PC-3 (cell line): ENCODE data around the gene MSH2. TPM values are rescaled to one million over a fixed set of nuclear protein-coding genes. Genes with fewer than 3 reads are reported as not detected.

Source experiments
- ATAC-seq: fragments of 200-7000 bp; cut with Tn5 transposase; 2 replicates; pipeline ENCODE4 v1.9.1; 2020; ENCODE audit warnings: mild to moderate bottlenecking, moderate library complexity
- BruUV-seq: library from RNA; stranded (reverse); fragments of 400-500 nt; replicated peaks from 2 replicates; lab custom pipeline; 2021; lab: Mats Ljungman, UMichigan
- CTCF ChIA-PET: fragments of 300-600 bp; sonication (Branson Sonifier 250); formaldehyde crosslinking; loops from one replicate; lab custom pipeline; 2022; ENCODE audit warnings: antibody characterized with exemption; lab: Charles Lee
- POLR2A ChIA-PET: fragments of 300-600 bp; sonication (Branson Sonifier 250); formaldehyde crosslinking; loops from one replicate; lab custom pipeline; 2022; ENCODE audit warnings: antibody characterized with exemption; ENCODE audit not compliant: unreplicated experiment; lab: Charles Lee
- DNase-seq: peaks from one replicate; pipeline ENCODE4 v3.0.0-alpha.2; 2015
- H2AFZ ChIP-seq: fragments of 300-600 bp; sonication (generic); 2 replicates; pipeline ENCODE4 v1.6.0; 2016; ENCODE audit warnings: antibody characterized with exemption, low read length
- H3F3A ChIP-seq: fragments of 300-600 bp; sonication (generic); one replicate; pipeline ENCODE4 v1.6.0; 2017; ENCODE audit warnings: antibody characterized with exemption, low read length, control low read depth, mild to moderate bottlenecking; ENCODE audit not compliant: unreplicated experiment
- H3K27ac ChIP-seq: fragments of 300-600 bp; sonication (generic); 2 replicates; pipeline ENCODE4 v1.5.1; 2016; ENCODE audit warnings: mild to moderate bottlenecking, low read length
- H3K27me3 ChIP-seq: fragments of 300-600 bp; sonication (generic); 2 replicates; pipeline ENCODE4 v1.6.1; 2016; ENCODE audit warnings: low read length, mixed read lengths
- H3K36me3 ChIP-seq: fragments of 300-600 bp; sonication (generic); 2 replicates; pipeline ENCODE4 v1.6.1; 2016; ENCODE audit warnings: low read depth, mixed run types, low read length, mixed read lengths
- H3K4me1 ChIP-seq: fragments of 300-600 bp; sonication (generic); 2 replicates; pipeline ENCODE4 v1.5.1; 2016; ENCODE audit warnings: low read length; ENCODE audit not compliant: insufficient read depth
- H3K4me2 ChIP-seq: fragments of 300-600 bp; sonication (generic); 2 replicates; pipeline ENCODE4 v1.6.0; 2016; ENCODE audit warnings: low read length
- H3K4me3 ChIP-seq: fragments of 300-600 bp; sonication (generic); 2 replicates; pipeline ENCODE4 v1.5.1; 2016; ENCODE audit warnings: mild to moderate bottlenecking, low read length, mixed read lengths
- H3K79me2 ChIP-seq: fragments of 300-600 bp; sonication (generic); 2 replicates; pipeline ENCODE4 v1.6.1; 2017; ENCODE audit warnings: low read length, mixed read lengths
- H3K9ac ChIP-seq: fragments of 300-600 bp; sonication (generic); 2 replicates; pipeline ENCODE4 v1.6.0; 2016; ENCODE audit warnings: mild to moderate bottlenecking, low read length
- H3K9me2 ChIP-seq: fragments of 300-600 bp; sonication (generic); replicated peaks from 2 replicates; pipeline ENCODE4 v1.6.1; 2016; ENCODE audit warnings: mixed run types, low read length, mixed read lengths
- H3K9me3 ChIP-seq: fragments of 300-600 bp; sonication (generic); 2 replicates; pipeline ENCODE4 v1.6.1; 2016; ENCODE audit warnings: low read length, mixed read lengths
- H4K20me1 ChIP-seq: fragments of 300-600 bp; sonication (generic); 2 replicates; pipeline ENCODE4 v1.6.1; 2016; ENCODE audit warnings: low read length, mixed read lengths
- EZH2 ChIP-seq: fragments of 300-600 bp; sonication (generic); IDR thresholded peaks from one replicate; pipeline ENCODE4 v1.6.1; 2017; ENCODE audit warnings: antibody characterized with exemption, mild to moderate bottlenecking, low read length; ENCODE audit not compliant: unreplicated experiment
- EZH2phosphoT487 ChIP-seq: fragments of 300-600 bp; sonication (generic); IDR thresholded peaks from 2 replicates; pipeline ENCODE4 v1.6.1; 2018; ENCODE audit warnings: mild to moderate bottlenecking, antibody characterized with exemption, low read length, borderline replicate concordance
- intact Hi-C: fragments of 100-400 bp; cut with micrococcal nuclease; formaldehyde crosslinking; loops from 2 replicates; pipeline ENCODE4 v1.9.0; 2023
- total RNA-seq: library from RNA; depleted of rRNA; stranded (reverse); fragments of >200 nt; gene quantifications from 2 replicates; pipeline ENCODE4 v1.2.3, GENCODE V29; 2014
- TF ChIP-seq, protein P1 (sequence below): fragments of 300-600 bp; sonication (generic); conservative IDR thresholded peaks from 2 replicates; pipeline ENCODE4 v1.5.1; 2017; ENCODE audit warnings: antibody characterized with exemption, low read depth, mild to moderate bottlenecking, low read length

The MSH2 gene
- total RNA-seq, 1 experiment from 2014 or later = 70.7 TPM

DNA sequence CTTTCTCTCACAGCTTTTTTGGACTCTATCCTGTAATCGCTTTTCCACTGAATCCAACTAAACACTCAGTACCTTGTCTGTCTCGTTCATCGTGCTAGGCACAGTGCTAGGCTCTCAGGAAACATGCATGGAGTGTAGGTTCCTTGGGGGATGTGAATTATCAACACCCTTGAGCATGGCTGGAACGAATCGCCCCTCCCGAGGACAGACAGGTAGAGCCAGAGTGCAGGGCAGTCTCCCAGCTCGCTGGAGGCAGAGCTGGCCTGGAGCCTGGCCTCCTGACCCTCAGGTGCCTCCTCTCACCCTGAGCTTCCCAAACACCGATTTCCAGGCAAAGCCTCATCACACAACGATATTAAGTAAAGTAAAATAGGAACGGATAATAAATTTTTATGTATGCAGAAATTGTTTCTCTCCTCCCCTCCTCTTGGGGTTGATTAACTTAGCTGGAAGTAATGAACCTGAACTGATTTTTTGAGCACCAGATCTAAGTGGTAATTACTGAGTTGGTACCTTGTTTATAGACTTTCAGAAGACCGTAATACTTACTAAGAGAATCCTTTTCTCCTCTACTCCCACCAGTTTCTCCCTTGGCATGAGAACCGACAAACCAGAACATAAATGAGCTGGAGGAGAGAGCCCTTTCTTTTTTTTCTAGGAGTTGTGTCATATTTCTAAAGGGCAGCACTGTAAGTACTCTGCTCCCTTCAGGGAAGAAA lies 90.5 kb downstream of the MSH2 start:
- no TSS peak for BruUV-seq
- CTCF ChIA-PET = no interaction called here
- intact Hi-C loops = no loop called here

DNA sequence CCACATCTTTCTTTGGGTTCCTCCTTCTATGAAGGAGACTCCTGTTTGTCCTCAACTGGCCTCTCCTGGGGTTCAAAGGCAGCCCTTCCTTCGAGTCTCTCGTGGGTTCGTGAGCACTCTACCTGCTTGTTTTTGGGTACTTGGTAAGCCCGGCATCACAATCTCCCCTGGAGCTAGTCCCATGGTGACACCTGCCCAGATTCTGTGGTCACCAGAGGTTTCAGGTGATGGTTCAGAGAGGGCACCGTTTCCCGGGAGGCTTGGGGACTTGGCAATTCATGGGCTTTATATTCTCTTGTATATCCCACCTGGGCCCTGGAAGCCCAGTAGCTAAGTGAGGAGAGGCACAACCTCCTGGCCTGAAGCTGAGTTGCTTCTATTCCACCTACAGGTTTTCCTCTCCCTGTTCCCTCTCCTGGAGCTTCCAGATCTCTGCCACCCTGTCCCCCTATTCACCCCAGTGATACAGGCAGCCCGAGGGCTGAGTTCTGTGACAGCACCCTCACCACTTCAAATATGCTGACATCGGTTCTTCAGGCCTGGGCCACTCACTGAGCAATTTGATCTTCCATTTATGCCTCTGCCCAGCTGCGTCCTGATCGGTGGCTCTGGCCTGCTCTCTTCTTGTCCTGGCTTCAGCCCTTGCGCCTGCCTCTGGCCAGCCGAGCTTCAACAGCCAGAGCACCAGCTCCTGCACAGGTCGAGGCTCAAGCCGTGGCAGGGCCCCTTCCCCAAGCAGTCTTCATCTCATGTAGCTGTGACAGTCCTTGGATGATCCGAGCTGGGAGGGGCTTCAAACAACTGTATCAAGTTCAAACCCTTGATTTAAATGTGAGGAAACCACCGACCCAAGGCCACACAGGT lies 91.5 kb downstream of the MSH2 start:
- H4K20me1 ChIP-seq = no peaks in the 10 kb centered on the region
- CTCF ChIA-PET = no interaction called here
- H3K36me3 ChIP-seq = no peaks in the 10 kb centered on the region
- no peak for ATAC-seq
- no peak overlapping the region for H3K27ac ChIP-seq
- H3K9me2 ChIP-seq = no peaks in the 10 kb centered on the region
- H3K9ac ChIP-seq = no peak overlapping the region
- no peak overlapping the region for H3K4me3 ChIP-seq
- no peak overlapping the region for H2AFZ ChIP-seq
- POLR2A ChIA-PET = no interaction called here
- H3K4me2 ChIP-seq = no peak overlapping the region
- intact Hi-C loops = no loop called here
- no peaks in the 10 kb centered on the region for H3K27me3 ChIP-seq
- no peaks in the 10 kb centered on the region for H3K79me2 ChIP-seq
- no peaks in the 10 kb centered on the region for H3F3A ChIP-seq
- TF ChIP-seq EZH2phosphoT487 (no peak), EZH2 (no peak)
- TF ChIP-seq, protein P1, sequence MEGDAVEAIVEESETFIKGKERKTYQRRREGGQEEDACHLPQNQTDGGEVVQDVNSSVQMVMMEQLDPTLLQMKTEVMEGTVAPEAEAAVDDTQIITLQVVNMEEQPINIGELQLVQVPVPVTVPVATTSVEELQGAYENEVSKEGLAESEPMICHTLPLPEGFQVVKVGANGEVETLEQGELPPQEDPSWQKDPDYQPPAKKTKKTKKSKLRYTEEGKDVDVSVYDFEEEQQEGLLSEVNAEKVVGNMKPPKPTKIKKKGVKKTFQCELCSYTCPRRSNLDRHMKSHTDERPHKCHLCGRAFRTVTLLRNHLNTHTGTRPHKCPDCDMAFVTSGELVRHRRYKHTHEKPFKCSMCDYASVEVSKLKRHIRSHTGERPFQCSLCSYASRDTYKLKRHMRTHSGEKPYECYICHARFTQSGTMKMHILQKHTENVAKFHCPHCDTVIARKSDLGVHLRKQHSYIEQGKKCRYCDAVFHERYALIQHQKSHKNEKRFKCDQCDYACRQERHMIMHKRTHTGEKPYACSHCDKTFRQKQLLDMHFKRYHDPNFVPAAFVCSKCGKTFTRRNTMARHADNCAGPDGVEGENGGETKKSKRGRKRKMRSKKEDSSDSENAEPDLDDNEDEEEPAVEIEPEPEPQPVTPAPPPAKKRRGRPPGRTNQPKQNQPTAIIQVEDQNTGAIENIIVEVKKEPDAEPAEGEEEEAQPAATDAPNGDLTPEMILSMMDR = no peak
- DNase-seq = no peak
- BruUV-seq = no TSS peak
- no peaks in the 10 kb centered on the region for H3K9me3 ChIP-seq
- no peaks in the 10 kb centered on the region for H3K4me1 ChIP-seq

More for the DNA sequence above, 90.5 kb downstream of the MSH2 start:
- no peaks in the 10 kb centered on the region for H3K27me3 ChIP-seq
- no peaks in the 10 kb centered on the region for H3K79me2 ChIP-seq
- no peak overlapping the region for H3K9ac ChIP-seq
- TF ChIP-seq, protein P1 = no peak
- TF ChIP-seq EZH2 = no peak
- no peak overlapping the region for H3K27ac ChIP-seq
- no peak for DNase-seq
- H3K9me3 ChIP-seq = no peaks in the 10 kb centered on the region
- H3F3A ChIP-seq = no peaks in the 10 kb centered on the region
- no peak overlapping the region for H3K4me3 ChIP-seq
- POLR2A ChIA-PET = no interaction called here
- H2AFZ ChIP-seq = no peak overlapping the region
- no peaks in the 10 kb centered on the region for H3K9me2 ChIP-seq
- H3K36me3 ChIP-seq = no peaks in the 10 kb centered on the region
- no peaks in the 10 kb centered on the region for H4K20me1 ChIP-seq
- ATAC-seq = no peak
- peaks cover 9% of the 10 kb centered on the region for H3K4me1 ChIP-seq
- no peak overlapping the region for H3K4me2 ChIP-seq
